GM12801 (cell line): ENCODE data around the gene LGALS4.

ENCODE experiments used
- CTCF ChIP-seq: IDR thresholded peaks from one replicate; pipeline ENCODE4 v1.5.1; 2011; ENCODE audit warnings: control low read depth; ENCODE audit not compliant: insufficient read length; ENCODE audit errors: extremely low read depth

The LGALS4 gene

GRCh38 chr19:38834590-38834989, 21.8 kb upstream of the LGALS4 start:
- no peak for TF ChIP-seq CTCF

- TF ChIP-seq CTCF, result no peak
Observed at GRCh38 chr19:38834104-38834490, 21.4 kb upstream of the LGALS4 start.

GRCh38 chr19:38833092-38833425, 20.3 kb upstream of the LGALS4 start:
- no peak for TF ChIP-seq CTCF

- TF ChIP-seq CTCF, result no peak
Observed at GRCh38 chr19:38831142-38831605, 18.4 kb upstream of the LGALS4 start.

- TF ChIP-seq CTCF, result no peak
Observed at GRCh38 chr19:38830039-38830733, 17.4 kb upstream of the LGALS4 start.

- TF ChIP-seq CTCF, result no peak
Observed at GRCh38 chr19:38826856-38827551, 14.3 kb upstream of the LGALS4 start.

GRCh38 chr19:38819231-38819920, 6.6 kb upstream of the LGALS4 start:
- TF ChIP-seq CTCF, result no peak
